ENCODE data around the gene ACBD3. TPM values are rescaled to one million over a fixed set of nuclear protein-coding genes. Genes with fewer than 3 reads are reported as not detected.

The ACBD3 gene
- total RNA-seq, 4 donors from 2014 or later = 24.1 to 36.3 (median 32.8) TPM

- no peak for DNase-seq
- TF ChIP-seq CTCF (IDR thresholded peaks at IDR 0.05) (no peak), POLR2A (IDR thresholded peaks at IDR 0.05) (no peak)
Observed at GRCh38 chr1:226119169-226119568, 67.4 kb downstream of the ACBD3 start.

GRCh38 chr1:226118357-226118756 lies 68.2 kb downstream of the ACBD3 start:
- TF ChIP-seq CTCF (IDR thresholded peaks at IDR 0.05) (no peak), POLR2A (IDR thresholded peaks at IDR 0.05) (no peak)
- no peak for DNase-seq
- no peaks in the 10 kb centered on the region for H3K36me3 ChIP-seq
- H3K4me1 ChIP-seq = peaks cover 0 to 19% (median 9%) of the 10 kb centered on the region in 4 donors
- no peaks in the 10 kb centered on the region for H3K9me3 ChIP-seq
- no peak overlapping the region for H3K27ac ChIP-seq
- no peaks in the 10 kb centered on the region for H3K27me3 ChIP-seq
- H3K4me3 ChIP-seq = no peak overlapping the region

More at GRCh38 chr1:226119169-226119568, 67.4 kb downstream of the ACBD3 start:
- H3K27me3 ChIP-seq = no peaks in the 10 kb centered on the region
- no peaks in the 10 kb centered on the region for H3K36me3 ChIP-seq
- H3K4me1 ChIP-seq = peaks cover 0 to 27% (median 12%) of the 10 kb centered on the region in 4 donors
- H3K9me3 ChIP-seq = no peaks in the 10 kb centered on the region
- no peak overlapping the region for H3K4me3 ChIP-seq
- H3K27ac ChIP-seq = no peak overlapping the region

- Histone ChIP-seq H3K36me3 (no peaks in the 10 kb centered on the region), H3K27ac (no peak overlapping the region), H3K27me3 (no peaks in the 10 kb centered on the region), H3K4me3 (no peak overlapping the region), H3K9me3 (no peaks in the 10 kb centered on the region), H3K4me1 (peaks cover 0 to 9% (median 7%) of the 10 kb centered on the region in 4 donors)
- no peak for DNase-seq
- TF ChIP-seq CTCF (IDR thresholded peaks at IDR 0.05) = no peak
- TF ChIP-seq POLR2A (IDR thresholded peaks at IDR 0.05) = no peak
Observed at GRCh38 chr1:226117330-226117729, 69.2 kb downstream of the ACBD3 start.

GRCh38 chr1:226116673-226117072 lies 69.9 kb downstream of the ACBD3 start:
- TF ChIP-seq POLR2A (IDR thresholded peaks at IDR 0.05) = no peak
- TF ChIP-seq CTCF (IDR thresholded peaks at IDR 0.05) = no peak
- H3K4me1 ChIP-seq = peaks cover 0 to 12% (median 8%) of the 10 kb centered on the region in 4 donors

GRCh38 chr1:226112626-226113025 lies 73.9 kb downstream of the ACBD3 start:
- TF ChIP-seq CTCF (IDR thresholded peaks at IDR 0.05) (no peak), POLR2A (IDR thresholded peaks at IDR 0.05) (no peak)
- no peaks in the 10 kb centered on the region for H3K36me3 ChIP-seq
- no peaks in the 10 kb centered on the region for H3K9me3 ChIP-seq
- H3K4me1 ChIP-seq = peaks cover 0 to 13% (median 11%) of the 10 kb centered on the region in 4 donors
- no peaks in the 10 kb centered on the region for H3K27me3 ChIP-seq
- DNase-seq = no peak
- H3K27ac ChIP-seq = no peak overlapping the region
- no peak overlapping the region for H3K4me3 ChIP-seq

More at GRCh38 chr1:226116673-226117072, 69.9 kb downstream of the ACBD3 start:
- Histone ChIP-seq H3K9me3 (no peaks in the 10 kb centered on the region), H3K27ac (no peak overlapping the region), H3K36me3 (no peaks in the 10 kb centered on the region), H3K4me3 (no peak overlapping the region), H3K27me3 (no peaks in the 10 kb centered on the region)
- DNase-seq = no peak

- H3K4me1 ChIP-seq = peaks cover 0 to 13% (median 11%) of the 10 kb centered on the region in 4 donors
- H3K4me3 ChIP-seq = no peak overlapping the region
- TF ChIP-seq CTCF (IDR thresholded peaks at IDR 0.05) (no peak), POLR2A (IDR thresholded peaks at IDR 0.05) (no peak)
- H3K27me3 ChIP-seq = no peaks in the 10 kb centered on the region
- no peaks in the 10 kb centered on the region for H3K36me3 ChIP-seq
- DNase-seq = no peak
- peak overlapping the region in 3 of 4 donors; percentile 93 to 98 (median 96) for H3K27ac ChIP-seq
- no peaks in the 10 kb centered on the region for H3K9me3 ChIP-seq
Observed at GRCh38 chr1:226111883-226112261, 74.7 kb downstream of the ACBD3 start.

Measured in Peyer's patch (tissue), 4 donors.